ENCODE data around the gene RALGAPA1.
"Not testable (repeated sequence)": the region's sequence is repeated elsewhere in the genome, so short reads cannot be mapped to it uniquely, and the experiment has no call there.

RALGAPA1 gene

DNA sequence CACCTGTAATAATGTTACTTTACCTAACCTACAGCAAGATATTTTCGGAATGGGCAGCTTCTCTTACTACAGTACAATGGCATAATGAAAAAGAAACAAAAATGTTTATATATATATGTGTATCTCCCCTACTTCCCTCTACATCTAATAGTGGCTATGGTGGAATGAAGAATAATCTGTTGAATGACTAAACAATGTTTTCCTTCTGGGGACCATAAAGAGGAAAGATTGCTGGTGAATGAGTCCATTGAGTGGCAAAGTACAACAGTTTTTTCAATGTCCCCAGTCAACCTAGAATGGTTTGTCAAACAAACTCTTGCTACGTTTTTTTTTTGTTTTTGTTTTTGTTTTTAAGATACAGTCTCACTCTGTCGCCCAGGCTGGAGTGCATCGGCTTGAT lies 47.2 kb downstream of the RALGAPA1 start:
- DNase-seq (ENCODE audit: low spot score) = no peak

DNA sequence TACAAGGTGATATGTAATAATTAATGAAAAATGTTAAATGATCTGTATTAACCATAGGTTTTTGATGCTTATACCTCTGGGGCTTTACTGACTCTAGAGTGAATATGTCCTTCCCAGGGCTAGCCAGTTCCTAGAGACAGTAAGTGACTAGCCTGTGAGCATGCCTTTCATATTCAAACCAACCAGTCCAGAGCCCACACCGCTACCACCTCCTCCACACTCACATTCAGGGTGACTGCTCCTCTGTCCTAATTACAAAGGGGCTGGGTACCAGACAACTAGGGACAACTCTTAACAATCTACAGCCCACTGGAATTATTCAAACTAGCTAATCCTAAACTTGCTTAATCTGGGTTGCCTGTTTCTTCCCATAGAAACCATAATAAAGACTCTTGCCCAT lies 49.0 kb downstream of the RALGAPA1 start:
- DNase-seq (ENCODE audit: low spot score) = no peak

- DNase-seq (ENCODE audit: low spot score) = no peak
These were observed 50.5 kb downstream of the RALGAPA1 start for GRCh38 chr14:35758523-35759129.

GRCh38 chr14:35754671-35755070 lies 54.4 kb downstream of the RALGAPA1 start:
- DNase-seq (ENCODE audit: low spot score) = no peak

DNA sequence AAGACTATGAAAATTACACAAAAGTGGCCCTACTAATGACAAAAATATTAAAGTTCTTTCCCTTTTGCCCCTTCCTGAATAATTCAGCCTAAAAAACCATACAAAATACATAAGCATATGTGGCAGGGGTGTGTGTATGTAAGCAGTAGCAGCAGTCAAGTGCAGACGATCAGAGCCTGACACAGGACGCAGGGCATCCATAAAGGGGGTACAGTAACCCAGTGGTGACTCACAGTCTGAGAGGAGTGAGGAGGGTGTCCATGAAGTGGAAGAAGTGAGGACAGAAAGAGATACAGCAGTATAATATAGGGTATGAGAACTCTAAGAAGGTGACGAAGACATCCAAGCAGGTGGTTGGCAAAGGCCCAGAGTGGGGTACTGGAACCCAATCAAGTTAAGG lies 56.7 kb downstream of the RALGAPA1 start:
- DNase-seq (ENCODE audit: low spot score) = no peak

- no peak for DNase-seq (ENCODE audit: low spot score)
These were observed 58.7 kb downstream of the RALGAPA1 start for GRCh38 chr14:35750202-35750904.

- DNase-seq (ENCODE audit: low spot score) = no peak
These were observed 61.7 kb downstream of the RALGAPA1 start for GRCh38 chr14:35747379-35747778.

GRCh38 chr14:35742442-35742841 lies 66.7 kb downstream of the RALGAPA1 start:
- no peak for DNase-seq (ENCODE audit: low spot score)

- no peak for DNase-seq (ENCODE audit: low spot score)
These were observed 67.1 kb downstream of the RALGAPA1 start for GRCh38 chr14:35742032-35742371.

GRCh38 chr14:35741345-35742031 lies 67.6 kb downstream of the RALGAPA1 start:
- no peak for DNase-seq (ENCODE audit: low spot score)

- no peak for DNase-seq (ENCODE audit: low spot score)
These were observed 68.9 kb downstream of the RALGAPA1 start for GRCh38 chr14:35740215-35740614.

- not testable (repeated sequence) for DNase-seq (ENCODE audit: low spot score)
These were observed 73.9 kb downstream of the RALGAPA1 start for GRCh38 chr14:35735163-35735562.

DNA sequence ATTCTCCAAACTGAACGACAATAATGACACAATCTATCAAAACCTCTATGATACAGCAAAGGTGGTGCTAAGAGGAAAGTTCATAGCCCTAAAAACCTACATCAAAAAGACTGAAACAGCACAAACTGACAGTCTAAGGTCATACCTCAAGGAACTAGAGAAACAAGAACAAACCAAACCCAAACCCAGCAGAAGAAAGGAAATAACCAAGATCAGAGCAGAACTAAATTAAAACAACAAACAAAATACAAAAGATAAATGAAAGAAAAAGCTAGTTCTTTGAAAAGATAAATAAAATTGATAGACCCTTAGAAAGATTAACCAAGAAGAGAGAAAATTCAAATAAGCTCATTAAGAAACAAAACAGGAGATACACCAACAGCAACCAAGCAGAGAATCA lies 75.6 kb downstream of the RALGAPA1 start:
- DNase-seq (ENCODE audit: low spot score) = not testable (repeated sequence)

DNA sequence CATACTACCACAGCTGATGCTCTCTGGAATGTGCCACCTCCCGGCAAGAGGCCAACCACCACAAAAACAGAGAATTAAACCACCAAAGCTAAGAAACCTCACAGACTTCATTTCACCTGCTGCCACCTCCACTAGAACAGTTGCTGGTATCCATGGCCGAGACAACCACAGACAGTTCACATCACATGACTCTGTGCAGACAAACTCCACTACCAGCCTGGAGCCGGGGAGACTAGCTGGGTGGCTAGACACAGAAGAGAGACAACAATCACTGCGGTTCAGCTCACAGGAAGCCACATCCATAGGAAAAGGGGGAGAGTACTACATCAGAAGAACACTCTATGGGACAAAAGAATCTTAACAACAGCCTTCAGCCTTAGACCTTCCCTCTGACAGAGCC lies 78.2 kb downstream of the RALGAPA1 start:
- DNase-seq (ENCODE audit: low spot score) = no peak

- DNase-seq (ENCODE audit: low spot score) = no peak
These were observed 81.3 kb downstream of the RALGAPA1 start for GRCh38 chr14:35727764-35728163.

GRCh38 chr14:35725930-35726329 lies 83.2 kb downstream of the RALGAPA1 start:
- DNase-seq (ENCODE audit: low spot score) = no peak

DNA sequence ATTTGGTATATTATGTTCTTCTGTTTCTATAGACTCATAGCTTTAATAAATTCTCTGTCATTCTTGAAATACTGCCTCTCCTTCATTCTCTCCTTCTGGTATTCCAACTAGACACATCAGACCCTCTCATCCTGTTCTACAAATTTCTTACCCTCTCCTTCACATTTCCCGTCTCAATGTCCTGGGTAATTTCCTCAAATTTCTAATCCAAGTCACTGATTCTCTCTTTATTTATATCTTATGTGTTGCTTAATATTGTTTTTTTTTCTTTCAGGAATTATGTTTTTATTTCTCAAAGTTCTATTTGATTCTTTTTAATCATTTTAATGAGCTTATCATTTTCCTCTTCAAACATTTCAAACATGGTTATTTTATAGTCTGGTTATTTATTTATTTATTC lies 94.0 kb downstream of the RALGAPA1 start:
- DNase-seq (ENCODE audit: low spot score) = no peak

DNA sequence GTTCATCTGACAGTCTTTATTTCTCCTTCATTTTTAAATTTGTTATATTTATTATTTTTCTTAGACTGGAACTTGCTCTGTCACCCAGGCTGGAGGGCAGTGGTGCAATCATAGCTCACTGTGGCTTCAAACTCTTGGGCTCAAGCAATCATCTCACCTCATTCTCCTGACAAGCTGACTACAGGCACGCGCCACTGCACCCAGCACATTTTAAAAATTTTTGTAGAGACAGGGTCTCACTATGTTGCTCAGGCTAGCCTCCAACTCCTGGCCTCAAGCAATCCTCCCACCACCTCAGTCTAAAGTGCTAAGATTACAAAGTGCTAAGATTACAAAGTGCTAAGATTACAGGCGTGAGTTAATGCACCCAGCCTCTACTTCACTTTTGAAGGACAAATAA lies 96.6 kb downstream of the RALGAPA1 start:
- no peak for DNase-seq (ENCODE audit: low spot score)

GRCh38 chr14:35708062-35708461 lies 101.0 kb downstream of the RALGAPA1 start:
- no peak for DNase-seq (ENCODE audit: low spot score)

GRCh38 chr14:35705636-35706035 lies 103.5 kb downstream of the RALGAPA1 start:
- DNase-seq (ENCODE audit: low spot score) = no peak

DNA sequence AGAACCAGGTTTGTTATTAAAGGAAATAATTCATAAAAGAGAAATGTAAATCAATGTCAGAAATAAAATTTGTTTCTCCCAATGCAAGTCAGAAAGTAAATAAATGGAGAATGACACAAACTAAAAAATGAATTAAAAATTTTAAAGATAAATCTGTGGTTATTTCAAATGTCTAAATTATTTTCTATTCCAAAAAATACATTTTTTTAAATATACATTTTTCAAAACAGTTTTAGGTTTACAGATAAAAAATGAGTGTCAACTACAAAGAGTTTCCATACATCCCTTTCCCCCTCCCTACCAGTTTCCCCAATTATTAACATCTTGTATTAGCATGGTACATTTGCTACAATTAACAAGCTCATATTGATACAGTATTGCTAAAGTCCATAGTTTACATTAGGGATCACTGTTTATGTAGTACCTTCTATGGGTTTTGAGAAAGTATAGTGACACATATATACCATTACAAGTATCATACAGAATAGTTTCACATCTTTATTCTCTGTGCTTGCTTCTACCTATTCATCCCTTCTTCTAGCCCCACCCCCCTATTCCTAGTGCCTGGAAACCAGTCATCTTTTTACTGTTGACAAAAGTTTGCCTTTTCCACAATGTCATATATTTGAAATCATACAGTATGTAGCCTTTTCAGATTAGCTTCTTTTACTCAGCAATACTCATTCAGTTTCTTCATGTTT lies 104.2 kb downstream of the RALGAPA1 start:
- DNase-seq (ENCODE audit: low spot score) = no peak

- no peak for DNase-seq (ENCODE audit: low spot score)
These were observed 107.6 kb downstream of the RALGAPA1 start for GRCh38 chr14:35701531-35701930.

Data from hematopoietic multipotent progenitor cell treated with erythropoietin and hydrocortisone succinate and interleukin-3 and kit ligand, for 15 days (in vitro differentiated cells).